SJCRH30 (cell line): ENCODE data around the gene NR2F1-AS1. TPM values are rescaled to one million over a fixed set of nuclear protein-coding genes. Genes with fewer than 3 reads are reported as not detected.

ENCODE experiments used
- DNase-seq, 2 experiments: peaks; one replicate each; pipeline ENCODE4 v3.0.0-alpha.2; 2015 to 2020
- H3K27ac ChIP-seq: fragments of 250-450 bp; sonication (Bioruptor Pico); 2 replicates; pipeline ENCODE4 v1.5.1; 2020; ENCODE audit warnings: mild to moderate bottlenecking, moderate library complexity
- H3K27me3 ChIP-seq: fragments of 250-450 bp; sonication (Bioruptor Pico); 2 replicates; pipeline ENCODE4 v1.5.1; 2020; ENCODE audit warnings: mild to moderate bottlenecking, moderate library complexity
- H3K36me3 ChIP-seq: fragments of 250-450 bp; sonication (Bioruptor Pico); 2 replicates; pipeline ENCODE4 v1.5.1; 2020; ENCODE audit warnings: mild to moderate bottlenecking, moderate library complexity
- H3K4me1 ChIP-seq: fragments of 250-450 bp; sonication (Bioruptor Pico); 2 replicates; pipeline ENCODE4 v1.5.1; 2020; ENCODE audit warnings: mild to moderate bottlenecking, moderate library complexity
- H3K4me3 ChIP-seq: fragments of 250-450 bp; sonication (Bioruptor Pico); 2 replicates; pipeline ENCODE4 v1.5.1; 2020; ENCODE audit warnings: mild to moderate bottlenecking, moderate library complexity
- H3K9me3 ChIP-seq: fragments of 250-450 bp; sonication (Bioruptor Pico); replicated peaks from 2 replicates; pipeline ENCODE4 v1.5.1; 2020; ENCODE audit warnings: mild to moderate bottlenecking, moderate library complexity
- total RNA-seq: library from RNA; depleted of rRNA; stranded (reverse); fragments of >200 nt; shearing (Covaris generic); gene quantifications from 2 replicates; pipeline ENCODE4 v1.2.3, GENCODE V29; 2014

The NR2F1-AS1 gene
- total RNA-seq, 1 experiment from 2014 or later: 11.3 TPM

DNA sequence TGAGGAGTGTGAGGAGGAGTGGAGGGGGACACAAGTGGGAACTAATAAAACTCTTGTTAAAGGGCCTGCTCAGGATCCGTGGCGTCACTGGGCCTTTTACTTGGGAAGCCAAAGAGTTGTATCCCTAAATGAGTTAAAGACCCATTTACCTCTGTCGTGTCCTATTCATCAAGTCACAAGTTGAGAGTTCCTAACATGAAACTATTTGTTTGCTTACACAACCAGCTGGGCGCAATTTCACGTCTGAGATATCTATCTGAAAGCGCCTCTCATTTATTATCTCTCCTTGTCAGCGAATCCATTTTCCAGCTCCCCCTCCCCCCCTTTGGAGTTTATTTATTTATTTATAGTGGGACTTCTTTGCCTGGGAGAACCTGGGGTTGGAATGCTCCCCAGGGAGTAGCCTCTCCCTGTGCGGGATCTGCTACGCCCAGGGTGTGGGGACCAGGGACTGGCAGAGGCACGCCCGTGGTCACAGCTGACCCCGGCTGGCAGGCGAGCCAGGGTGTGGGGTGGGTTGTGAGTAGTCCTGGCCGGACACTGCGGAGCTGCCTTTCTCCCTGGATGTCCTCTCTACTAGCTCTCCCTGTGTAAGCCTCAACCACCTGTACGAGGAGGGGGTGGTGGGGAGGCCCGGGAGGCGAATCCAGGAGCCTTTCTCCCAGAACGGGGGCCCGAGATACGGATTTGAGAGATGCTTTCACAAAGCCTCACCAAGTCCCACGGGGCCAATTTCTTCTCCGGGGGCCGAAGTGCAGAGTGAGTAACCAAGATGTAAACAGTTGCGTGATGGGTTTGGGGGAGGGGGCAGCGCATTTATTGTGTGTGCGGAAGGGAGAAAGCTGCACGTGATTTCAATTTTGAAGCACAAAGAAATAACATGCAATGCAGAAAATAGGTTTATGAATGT is 17.3 kb upstream of the NR2F1-AS1 start:
- Histone ChIP-seq H3K9me3 (no peaks in the 10 kb centered on the region), H3K4me3 (no peak overlapping the region), H3K36me3 (peaks cover 15% of the 10 kb centered on the region), H3K27me3 (no peaks in the 10 kb centered on the region), H3K4me1 (no peaks in the 10 kb centered on the region), H3K27ac (no peak overlapping the region)
- no peak for DNase-seq

GRCh38 chr5:93596676-93597490 is 15.9 kb upstream of the NR2F1-AS1 start:
- Histone ChIP-seq H3K27me3 (no peaks in the 10 kb centered on the region), H3K4me1 (no peaks in the 10 kb centered on the region), H3K4me3 (no peak overlapping the region), H3K9me3 (no peaks in the 10 kb centered on the region), H3K36me3 (peaks cover 18% of the 10 kb centered on the region), H3K27ac (no peak overlapping the region)
- no peak for DNase-seq

GRCh38 chr5:93596310-93596675 is 15.3 kb upstream of the NR2F1-AS1 start:
- Histone ChIP-seq H3K9me3 (no peaks in the 10 kb centered on the region), H3K27me3 (no peaks in the 10 kb centered on the region), H3K4me3 (no peak overlapping the region), H3K36me3 (peaks cover 18% of the 10 kb centered on the region), H3K4me1 (no peaks in the 10 kb centered on the region), H3K27ac (no peak overlapping the region)
- no peak for DNase-seq

GRCh38 chr5:93595420-93596147 is 14.6 kb upstream of the NR2F1-AS1 start:
- Histone ChIP-seq H3K36me3 (peaks cover 18% of the 10 kb centered on the region), H3K27me3 (no peaks in the 10 kb centered on the region), H3K4me3 (no peak overlapping the region), H3K4me1 (no peaks in the 10 kb centered on the region), H3K27ac (no peak overlapping the region), H3K9me3 (no peaks in the 10 kb centered on the region)
- DNase-seq: no peak

- peaks cover 18% of the 10 kb centered on the region for H3K36me3 ChIP-seq
- H3K4me3 ChIP-seq: no peak overlapping the region
- H3K27me3 ChIP-seq: no peaks in the 10 kb centered on the region
- H3K4me1 ChIP-seq: no peaks in the 10 kb centered on the region
- DNase-seq: no peak
- H3K27ac ChIP-seq: no peak overlapping the region
- no peaks in the 10 kb centered on the region for H3K9me3 ChIP-seq
Measured at GRCh38 chr5:93594591-93595419, 13.8 kb upstream of the NR2F1-AS1 start.

DNA sequence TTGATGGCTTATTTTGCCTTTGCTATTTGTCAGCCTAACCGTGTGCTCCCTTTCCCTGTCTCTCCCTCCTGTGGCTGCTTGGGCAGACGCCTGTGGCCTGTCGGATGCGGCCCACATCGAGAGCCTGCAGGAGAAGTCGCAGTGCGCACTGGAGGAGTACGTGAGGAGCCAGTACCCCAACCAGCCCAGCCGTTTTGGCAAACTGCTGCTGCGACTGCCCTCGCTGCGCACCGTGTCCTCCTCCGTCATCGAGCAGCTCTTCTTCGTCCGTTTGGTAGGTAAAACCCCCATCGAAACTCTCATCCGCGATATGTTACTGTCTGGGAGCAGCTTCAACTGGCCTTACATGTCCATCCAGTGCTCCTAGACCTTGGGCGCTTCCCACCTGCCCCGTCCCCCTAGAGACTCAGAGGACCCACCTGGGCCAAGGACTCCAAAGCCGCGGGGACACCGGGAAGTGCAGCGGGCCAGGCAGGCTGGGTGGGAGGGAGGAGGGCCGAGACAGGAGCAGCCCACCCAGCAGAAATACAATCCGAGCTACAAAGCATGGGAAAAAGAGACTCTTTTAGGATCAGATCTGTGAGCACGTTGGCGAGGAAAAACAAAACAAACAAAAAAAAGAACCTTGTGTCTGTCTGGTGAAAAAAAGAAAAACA is 12.6 kb upstream of the NR2F1-AS1 start:
- H3K9me3 ChIP-seq: no peaks in the 10 kb centered on the region
- no peak overlapping the region for H3K27ac ChIP-seq
- H3K4me3 ChIP-seq: no peak overlapping the region
- no peak for DNase-seq
- no peaks in the 10 kb centered on the region for H3K4me1 ChIP-seq
- peaks cover 18% of the 10 kb centered on the region for H3K36me3 ChIP-seq
- H3K27me3 ChIP-seq: no peaks in the 10 kb centered on the region

DNA sequence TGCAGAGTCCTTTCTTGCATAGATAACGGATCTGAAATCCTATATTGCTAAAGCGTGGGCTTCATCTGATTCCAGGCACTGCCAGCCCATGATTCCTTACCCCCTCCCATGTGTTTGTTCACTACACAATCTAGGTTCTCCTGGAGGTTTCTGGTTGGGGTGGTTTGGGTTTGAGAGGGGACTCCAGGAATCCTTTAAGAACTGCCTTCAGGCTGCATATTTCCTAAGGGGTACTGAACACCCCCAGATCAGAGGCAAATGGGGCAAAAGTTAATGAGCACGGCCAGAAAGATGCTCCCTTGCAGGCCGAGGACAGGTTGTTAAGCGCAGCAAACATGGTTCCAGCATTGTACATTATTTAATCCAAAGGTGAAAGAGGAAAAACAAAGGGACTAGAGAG is 11.9 kb upstream of the NR2F1-AS1 start:
- Histone ChIP-seq H3K9me3 (no peaks in the 10 kb centered on the region), H3K27me3 (no peaks in the 10 kb centered on the region), H3K4me1 (no peaks in the 10 kb centered on the region), H3K36me3 (peaks cover 18% of the 10 kb centered on the region), H3K4me3 (no peak overlapping the region), H3K27ac (no peak overlapping the region)
- DNase-seq: no peak

DNA sequence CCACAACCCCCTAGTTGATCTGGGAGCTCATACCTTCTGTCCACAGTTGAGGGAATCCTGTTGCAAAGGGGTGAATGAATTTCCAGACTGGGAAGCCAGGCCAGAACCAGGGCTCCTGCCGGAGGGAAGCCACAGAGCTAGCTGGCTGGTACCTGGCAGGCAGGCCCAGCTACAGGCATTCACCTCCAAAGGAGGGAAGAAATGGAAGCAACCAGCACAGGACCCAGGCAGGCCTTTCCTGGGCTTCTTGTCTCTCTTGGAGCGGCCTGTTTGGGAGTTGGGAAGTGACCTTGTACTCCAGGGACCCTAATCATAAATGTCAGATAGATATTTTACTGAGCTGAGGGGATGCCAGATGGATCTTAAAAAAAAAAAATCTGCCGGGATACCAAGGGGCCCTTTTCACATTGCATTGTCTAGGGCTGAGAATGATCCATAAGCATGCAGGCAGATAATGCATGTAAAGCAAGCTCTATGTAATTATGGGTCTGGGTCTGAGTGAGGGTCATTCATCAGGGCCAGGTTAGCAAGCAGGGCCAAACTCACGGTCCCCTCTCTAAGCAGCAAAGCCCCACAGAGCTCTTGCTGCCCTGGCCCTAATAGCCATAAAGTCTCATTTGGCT is 10.4 kb upstream of the NR2F1-AS1 start:
- H3K27me3 ChIP-seq: no peaks in the 10 kb centered on the region
- no peak overlapping the region for H3K4me3 ChIP-seq
- H3K36me3 ChIP-seq: peaks cover 18% of the 10 kb centered on the region
- no peak for DNase-seq
- no peak overlapping the region for H3K27ac ChIP-seq
- H3K9me3 ChIP-seq: no peaks in the 10 kb centered on the region
- no peaks in the 10 kb centered on the region for H3K4me1 ChIP-seq

DNA sequence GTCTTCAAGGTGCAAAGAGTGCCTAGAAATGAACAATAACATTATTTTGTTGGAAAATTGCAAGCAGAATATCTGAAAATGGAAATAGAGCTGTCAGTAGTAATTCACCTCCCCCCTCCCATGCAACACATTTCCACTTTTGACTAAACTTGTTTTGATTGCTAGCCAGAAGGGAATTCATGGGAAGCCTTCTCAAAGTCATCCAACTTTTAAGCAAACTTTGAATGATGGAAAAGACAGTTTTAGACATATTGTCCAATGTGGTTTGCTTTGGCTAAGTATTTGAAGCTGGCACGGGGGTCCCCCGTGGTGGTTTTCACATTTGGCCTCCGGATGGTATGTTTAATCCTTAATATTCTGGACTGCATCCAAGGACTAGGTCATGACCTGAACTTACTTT is 9.5 kb upstream of the NR2F1-AS1 start:
- H3K27ac ChIP-seq: no peak overlapping the region
- H3K4me3 ChIP-seq: no peak overlapping the region
- no peaks in the 10 kb centered on the region for H3K27me3 ChIP-seq
- H3K36me3 ChIP-seq: peaks cover 18% of the 10 kb centered on the region
- no peak for DNase-seq
- no peaks in the 10 kb centered on the region for H3K9me3 ChIP-seq
- no peaks in the 10 kb centered on the region for H3K4me1 ChIP-seq

GRCh38 chr5:93589829-93590215 is 8.8 kb upstream of the NR2F1-AS1 start:
- H3K27ac ChIP-seq: no peak overlapping the region
- no peaks in the 10 kb centered on the region for H3K9me3 ChIP-seq
- no peaks in the 10 kb centered on the region for H3K4me1 ChIP-seq
- no peaks in the 10 kb centered on the region for H3K27me3 ChIP-seq
- H3K4me3 ChIP-seq: no peak overlapping the region
- no peak for DNase-seq
- H3K36me3 ChIP-seq: peaks cover 18% of the 10 kb centered on the region

DNA sequence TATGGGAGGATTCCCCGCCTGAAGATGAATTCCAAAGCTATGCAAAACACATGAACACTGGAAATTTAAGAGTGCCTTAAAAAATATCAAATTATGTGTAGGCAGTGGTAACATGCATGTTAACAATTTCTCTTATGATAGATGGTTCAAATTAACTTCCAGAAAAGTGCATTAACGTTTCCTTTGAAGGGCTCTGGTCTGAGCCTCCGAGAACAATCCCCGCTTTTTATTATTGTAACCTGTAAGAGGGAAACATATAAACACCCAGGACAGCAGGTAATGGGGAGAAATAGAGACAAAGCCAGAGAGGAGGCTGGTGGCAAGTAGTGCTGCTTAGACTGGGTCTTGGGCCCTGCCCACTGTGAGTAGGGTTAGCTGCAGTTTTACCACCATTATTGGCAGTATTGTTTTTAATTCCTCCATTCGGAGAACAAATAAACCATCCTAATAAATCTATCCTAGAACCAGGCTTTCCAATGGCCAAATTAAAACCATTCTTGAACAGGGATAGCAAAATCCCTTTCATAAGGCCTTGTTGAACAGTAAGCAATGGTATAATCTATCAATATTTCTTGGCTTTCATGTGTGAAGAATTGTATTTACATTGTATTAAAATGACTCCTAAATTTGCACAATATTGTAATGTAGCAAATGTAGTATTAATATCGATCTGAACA is 8.3 kb upstream of the NR2F1-AS1 start:
- Histone ChIP-seq H3K4me1 (no peaks in the 10 kb centered on the region), H3K9me3 (no peaks in the 10 kb centered on the region), H3K27me3 (no peaks in the 10 kb centered on the region), H3K36me3 (peaks cover 13% of the 10 kb centered on the region), H3K4me3 (no peak overlapping the region), H3K27ac (no peak overlapping the region)
- DNase-seq: no peak

GRCh38 chr5:93588352-93589151 is 7.5 kb upstream of the NR2F1-AS1 start:
- no peaks in the 10 kb centered on the region for H3K27me3 ChIP-seq

More at GRCh38 chr5:93588352-93589151, 7.5 kb upstream of the NR2F1-AS1 start:
- no peaks in the 10 kb centered on the region for H3K4me1 ChIP-seq
- H3K4me3 ChIP-seq: no peak overlapping the region
- peaks cover 5% of the 10 kb centered on the region for H3K36me3 ChIP-seq
- H3K9me3 ChIP-seq: no peaks in the 10 kb centered on the region
- H3K27ac ChIP-seq: no peak overlapping the region
- DNase-seq: no peak
